Esophagus mucosa (tissue), 1 donor: ENCODE measurements around the gene MLPH. TPM values are rescaled to one million over a fixed set of nuclear protein-coding genes. Genes with fewer than 3 reads are reported as not detected.

Experiments used
- ATAC-seq: fragments of 200-7000 bp; cut with Tn5 transposase; one replicate; pipeline ENCODE4 v1.9.1; 2020
- total RNA-seq: library from RNA; stranded (reverse); gene quantifications from one replicate; pipeline ENCODE4 v1.2.4, GENCODE V29; 2023
- donor health status: DM: yes; HTN: yes; CAD: no.

The MLPH gene
- total RNA-seq: 5.3 TPM

DNA sequence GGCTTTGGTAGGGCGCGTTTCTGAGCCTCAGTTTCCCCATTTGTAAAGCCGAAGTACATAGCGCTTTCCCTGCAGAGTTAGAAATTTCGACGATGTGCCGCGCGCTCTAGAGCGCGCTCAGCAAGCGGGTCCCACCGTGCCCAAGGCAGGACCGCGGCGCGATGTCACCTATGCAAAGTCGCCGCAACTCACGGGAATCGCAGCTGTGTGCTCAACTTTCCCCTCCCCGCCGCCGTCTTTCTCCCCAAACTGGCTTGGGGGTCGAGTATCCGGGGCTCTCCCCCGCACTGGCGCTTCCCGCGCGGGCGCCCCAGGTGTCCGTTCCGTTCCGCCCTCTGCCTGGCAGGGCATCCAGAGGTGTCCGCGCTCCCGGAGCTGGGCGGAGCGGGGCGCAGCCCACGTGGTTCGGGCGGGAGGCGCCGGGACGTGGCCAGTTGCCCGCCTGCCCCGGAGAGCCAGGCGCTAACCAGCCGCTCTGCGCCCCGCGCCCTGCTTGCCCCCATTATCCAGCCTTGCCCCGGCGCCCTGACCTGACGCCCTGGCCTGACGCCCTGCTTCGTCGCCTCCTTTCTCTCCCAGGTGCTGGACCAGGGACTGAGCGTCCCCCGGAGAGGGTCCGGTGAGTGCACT, at the start of gene MLPH:
TSS of gene MLPH (plus strand) at position 433 of the 630 bp plus-strand sequence. CDS start 6,176 bp downstream, outside the sequence.
- peak; percentile 46 for ATAC-seq

GRCh38 chr2:237437566-237437965, 49.5 kb upstream of the MLPH start:
- ATAC-seq: no peak

GRCh38 chr2:237438080-237438940, 48.7 kb upstream of the MLPH start:
- ATAC-seq: peak; percentile 42

- peak; percentile 17 for ATAC-seq
Observed at GRCh38 chr2:237440819-237441281, 46.2 kb upstream of the MLPH start.

- no peak for ATAC-seq
Observed at GRCh38 chr2:237441605-237442274, 45.3 kb upstream of the MLPH start.

DNA sequence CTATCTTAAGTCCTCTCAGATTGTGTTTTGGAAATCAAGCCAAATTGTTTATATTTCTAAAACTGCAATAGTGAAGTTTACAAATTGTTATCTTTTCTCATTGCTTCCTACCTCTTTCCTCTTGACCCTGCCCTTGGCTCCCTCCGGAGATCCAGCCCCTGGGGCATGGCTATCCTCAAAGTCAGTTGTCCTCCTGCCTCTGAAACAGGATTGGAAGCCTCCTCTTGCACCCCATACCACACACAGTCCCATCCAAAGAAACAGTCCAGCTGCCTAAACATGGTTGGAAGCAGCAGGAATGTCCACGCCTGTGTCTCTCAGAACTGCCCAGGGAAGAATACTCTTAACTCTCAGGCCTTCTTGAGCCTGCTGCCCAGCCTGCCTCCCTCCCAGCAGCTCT, 43.0 kb upstream of the MLPH start:
- no peak for ATAC-seq

DNA sequence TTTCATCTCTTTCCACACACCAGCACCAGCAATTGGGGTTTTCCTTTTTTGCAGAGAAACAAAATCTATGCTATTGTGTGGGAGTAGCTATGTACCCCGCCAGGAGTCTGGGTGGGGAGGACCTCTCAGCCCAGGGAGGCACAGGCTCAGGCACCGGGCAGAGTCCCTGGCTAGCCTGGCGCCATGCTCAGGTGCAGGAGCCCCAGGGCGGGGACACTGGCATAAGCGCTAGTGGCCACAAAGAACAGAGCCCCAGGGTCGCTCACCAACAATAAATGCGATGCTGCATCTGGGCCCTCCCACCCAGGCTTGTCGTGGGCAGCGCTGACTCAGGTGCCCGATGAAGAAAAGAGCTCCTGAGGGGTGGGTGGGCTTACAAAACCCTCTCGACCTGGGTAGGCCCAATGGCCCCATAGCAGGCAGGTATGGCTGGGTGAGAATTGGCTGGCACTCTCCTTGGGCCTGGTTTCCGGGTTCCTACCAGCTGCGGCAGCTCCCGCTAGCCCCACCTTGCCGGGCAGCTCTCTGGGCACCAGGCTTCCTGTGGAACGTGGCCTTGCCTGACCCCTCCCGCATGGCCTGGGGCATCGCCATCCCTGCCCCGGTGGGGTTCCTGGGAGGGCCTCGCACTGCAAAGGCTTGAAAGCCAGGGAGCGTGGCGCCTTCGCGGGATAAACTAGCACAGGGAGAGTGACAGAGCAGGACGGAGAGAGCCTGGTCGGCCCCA, 41.3 kb upstream of the MLPH start:
- ATAC-seq: no peak

- ATAC-seq: no peak
Observed at GRCh38 chr2:237446338-237446665, 40.7 kb upstream of the MLPH start.

GRCh38 chr2:237447496-237447895, 39.6 kb upstream of the MLPH start:
- no peak for ATAC-seq

GRCh38 chr2:237448171-237448570, 38.9 kb upstream of the MLPH start:
- no peak for ATAC-seq

GRCh38 chr2:237448626-237449025, 38.4 kb upstream of the MLPH start:
- ATAC-seq: no peak

- no peak for ATAC-seq
Observed at GRCh38 chr2:237449193-237449881, 37.7 kb upstream of the MLPH start.

GRCh38 chr2:237450108-237450507, 36.9 kb upstream of the MLPH start:
- no peak for ATAC-seq

DNA sequence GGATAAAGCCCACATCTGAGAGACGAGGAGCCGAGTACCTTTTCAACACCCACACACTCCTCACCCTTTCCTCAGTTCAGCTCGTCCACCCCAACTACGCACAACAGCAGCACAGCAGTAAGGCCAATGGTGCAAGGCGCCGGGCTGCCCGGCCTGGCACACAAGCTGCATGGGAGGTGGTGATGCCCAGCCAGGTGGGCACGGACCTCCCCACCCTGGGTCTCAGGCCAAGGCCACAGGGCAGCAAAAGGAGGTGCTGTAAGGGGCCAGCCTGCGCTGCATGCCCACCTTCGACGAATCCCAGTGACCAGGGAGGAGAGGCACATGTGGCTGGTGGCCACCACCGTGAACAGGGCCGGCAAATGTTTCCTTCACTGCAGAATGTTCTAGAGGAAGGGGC, 36.5 kb upstream of the MLPH start:
- no peak for ATAC-seq

- ATAC-seq: no peak
Observed at GRCh38 chr2:237451643-237452469, 35.2 kb upstream of the MLPH start.

DNA sequence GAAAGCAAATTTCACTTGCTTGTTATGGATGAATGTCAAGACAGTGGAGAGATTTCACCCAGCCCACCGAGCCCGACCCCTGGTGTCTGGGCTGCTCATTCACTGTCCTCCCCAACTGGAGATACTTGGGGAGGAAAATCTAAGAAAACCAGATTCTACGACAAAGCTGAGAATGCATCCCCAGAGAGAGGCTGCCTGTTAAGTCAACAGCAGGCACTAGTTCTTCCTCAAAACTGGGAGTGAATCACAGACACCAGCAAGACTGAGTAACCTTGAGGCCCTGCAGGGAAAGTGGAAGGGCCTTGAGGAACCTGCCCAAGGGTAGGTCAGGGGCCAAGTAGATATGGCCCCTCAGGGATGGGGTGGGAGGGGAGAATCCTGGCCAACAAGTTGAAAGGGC, 34.2 kb upstream of the MLPH start:
- no peak for ATAC-seq

DNA sequence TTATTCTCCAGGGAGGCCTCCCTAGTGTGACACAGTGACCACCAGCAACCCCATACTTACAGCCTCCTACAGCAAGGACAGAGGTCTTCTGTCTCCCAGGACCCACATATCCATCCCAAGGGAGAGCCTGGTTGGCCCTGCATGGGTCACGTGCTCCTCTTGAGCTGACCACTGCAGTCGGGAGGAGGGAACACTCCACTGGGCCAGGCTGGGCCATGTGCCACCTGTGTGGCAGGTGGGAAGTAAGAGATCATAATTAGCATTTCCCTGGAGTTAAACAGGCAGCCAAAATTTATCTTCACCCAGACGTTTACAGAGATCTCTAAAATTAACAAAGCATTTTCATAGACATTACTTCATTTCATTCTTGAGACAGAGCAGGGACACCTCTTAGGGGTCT, 33.4 kb upstream of the MLPH start:
- ATAC-seq: no peak

DNA sequence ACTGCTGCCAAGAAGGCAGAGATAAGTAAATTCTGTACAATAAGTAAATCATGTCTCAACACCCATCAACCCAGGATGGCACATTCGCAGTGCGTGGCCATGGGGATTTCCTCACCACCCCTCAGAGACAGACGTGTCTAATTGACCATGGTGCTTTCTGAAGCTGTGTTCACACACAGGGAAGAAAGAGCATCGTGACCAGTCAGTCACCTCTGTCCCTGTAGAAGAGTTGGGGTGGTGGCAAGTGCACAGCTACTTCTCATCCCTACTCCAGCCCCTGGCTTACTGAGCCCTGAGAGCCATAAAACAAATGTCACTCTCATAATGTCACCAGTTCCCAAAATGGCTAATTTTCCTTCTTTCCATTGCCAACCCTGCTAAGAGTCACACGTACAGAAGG, 31.3 kb upstream of the MLPH start:
- ATAC-seq: no peak

GRCh38 chr2:237456200-237456843, 30.7 kb upstream of the MLPH start:
- ATAC-seq: peak; percentile 44

- ATAC-seq: no peak
Observed at GRCh38 chr2:237457388-237457941, 29.6 kb upstream of the MLPH start.
